Muscle layer of colon (tissue), 2 donors: ENCODE measurements around the gene NRSN1.

Source experiments
- H3K27ac ChIP-seq: one replicate; pipeline ENCODE4 v1.7.0; 2013; ENCODE audit warnings: low read depth, mild to moderate bottlenecking, low read length, moderate library complexity
- H3K27me3 ChIP-seq, 2 donors: one replicate each; pipeline ENCODE4 v1.7.0; 2013; ENCODE audit warnings: low read length in 2 of 2, mild to moderate bottlenecking in 2 of 2; ENCODE audit not compliant: insufficient read depth in 2 of 2, control insufficient read depth in 1 of 2
- H3K36me3 ChIP-seq: one replicate; pipeline ENCODE4 v1.7.0; 2013; ENCODE audit warnings: mild to moderate bottlenecking, low read length; ENCODE audit not compliant: insufficient read depth
- H3K4me1 ChIP-seq: one replicate; pipeline ENCODE4 v1.7.0; 2013; ENCODE audit warnings: mild to moderate bottlenecking, low read length; ENCODE audit not compliant: insufficient read depth
- H3K4me3 ChIP-seq, 2 donors: one replicate each; pipeline ENCODE4 v1.7.0; 2013; ENCODE audit warnings: low read length in 2 of 2, low read depth in 1 of 2, mild to moderate bottlenecking in 1 of 2, moderate library complexity in 1 of 2
- H3K9ac ChIP-seq: one replicate; pipeline ENCODE4 v1.7.0; 2013; ENCODE audit warnings: low read length
- H3K9me3 ChIP-seq: one replicate; pipeline ENCODE4 v1.7.0; 2013; ENCODE audit warnings: mild to moderate bottlenecking, low read length
- donor health status: abdominal sarcoma.
- donor health status: Adenocarcinoma of cecum.

NRSN1 gene, protein sequence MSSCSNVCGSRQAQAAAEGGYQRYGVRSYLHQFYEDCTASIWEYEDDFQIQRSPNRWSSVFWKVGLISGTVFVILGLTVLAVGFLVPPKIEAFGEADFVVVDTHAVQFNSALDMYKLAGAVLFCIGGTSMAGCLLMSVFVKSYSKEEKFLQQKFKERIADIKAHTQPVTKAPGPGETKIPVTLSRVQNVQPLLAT

DNA sequence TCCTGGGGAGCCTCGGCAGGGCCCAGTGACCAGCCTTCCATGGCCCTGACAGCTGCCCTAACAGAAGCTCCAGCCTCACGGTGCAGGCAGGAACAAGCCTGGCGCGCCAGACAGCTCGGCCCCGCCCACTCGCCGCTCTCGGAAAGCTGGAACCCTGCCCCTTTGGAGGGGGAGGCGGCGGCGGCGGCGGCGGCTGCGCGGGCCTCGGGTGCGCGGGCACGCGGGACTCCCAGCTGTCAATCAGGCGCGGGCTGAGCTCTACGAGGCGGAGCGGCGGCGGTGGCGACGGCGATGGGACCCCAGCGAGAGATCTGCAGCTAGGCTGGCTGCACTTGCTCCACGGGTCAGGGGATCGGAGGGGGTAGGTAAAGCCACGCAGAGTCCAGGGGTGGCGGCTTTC lies at the start of gene NRSN1:
NRSN1 (plus strand) TSS at position 236 of the 400 bp plus-strand sequence. CDS start 8,113 bp downstream, outside the sequence.
- Histone ChIP-seq H3K36me3 (no peaks in the 10 kb centered on the region), H3K4me3 (peak within 1 kb of the TSS in 1 of 2 donors; percentile 7), H3K9me3 (no peaks in the 10 kb centered on the region), H3K27ac (no peak within 1 kb of the TSS), H3K27me3 (peaks cover 0 to 9% of the 10 kb centered on the region in 2 donors), H3K4me1 (no peaks in the 10 kb centered on the region), H3K9ac (no peak within 1 kb of the TSS)

DNA sequence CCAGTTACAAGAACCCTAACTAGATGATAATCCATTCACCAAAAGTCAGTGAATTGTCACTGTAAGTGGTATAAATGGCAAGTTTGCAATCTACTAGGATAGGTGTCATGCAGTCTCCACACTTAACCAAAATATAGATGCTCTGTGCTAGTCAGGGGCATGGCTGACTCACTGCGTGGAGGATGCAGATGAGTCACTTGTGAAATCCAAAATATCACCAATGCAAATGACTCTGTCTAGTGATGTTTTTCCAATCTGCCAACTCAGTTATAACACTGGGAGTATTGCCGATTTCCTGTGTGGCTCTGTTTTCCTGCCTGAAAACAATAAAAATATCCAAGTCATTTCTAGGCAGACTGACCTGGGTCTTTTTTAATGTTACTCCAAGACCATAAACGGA lies 47.8 kb upstream of the NRSN1 start:
- H3K36me3 ChIP-seq: no peaks in the 10 kb centered on the region
- no peak overlapping the region for H3K27ac ChIP-seq
- H3K27me3 ChIP-seq: no peaks in the 10 kb centered on the region
- H3K9me3 ChIP-seq: no peaks in the 10 kb centered on the region
- H3K9ac ChIP-seq: no peak overlapping the region
- no peak overlapping the region for H3K4me3 ChIP-seq
- H3K4me1 ChIP-seq: no peaks in the 10 kb centered on the region

DNA sequence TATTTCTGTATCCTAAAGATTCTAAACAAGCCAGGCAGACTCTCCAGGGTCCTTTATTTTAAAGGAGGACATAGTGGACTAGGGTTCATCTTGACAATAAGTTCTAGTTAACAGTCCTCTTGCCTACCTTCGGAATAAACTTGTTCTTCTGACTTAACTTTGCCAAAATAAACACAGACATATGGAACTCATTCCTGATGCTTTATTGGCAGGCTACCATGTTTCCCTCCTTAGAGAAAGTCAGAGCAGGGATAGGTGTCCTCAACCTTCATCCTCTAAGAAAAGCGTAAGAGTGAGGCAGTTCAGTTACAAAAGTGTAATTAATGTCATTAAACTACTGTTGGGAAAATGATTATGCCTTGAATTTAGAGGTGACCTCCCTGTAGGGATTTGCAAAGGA lies 46.9 kb upstream of the NRSN1 start:
- H3K4me1 ChIP-seq: no peaks in the 10 kb centered on the region
- no peaks in the 10 kb centered on the region for H3K9me3 ChIP-seq
- no peaks in the 10 kb centered on the region for H3K36me3 ChIP-seq
- H3K27ac ChIP-seq: no peak overlapping the region
- H3K9ac ChIP-seq: no peak overlapping the region
- H3K27me3 ChIP-seq: no peaks in the 10 kb centered on the region
- H3K4me3 ChIP-seq: no peak overlapping the region

DNA sequence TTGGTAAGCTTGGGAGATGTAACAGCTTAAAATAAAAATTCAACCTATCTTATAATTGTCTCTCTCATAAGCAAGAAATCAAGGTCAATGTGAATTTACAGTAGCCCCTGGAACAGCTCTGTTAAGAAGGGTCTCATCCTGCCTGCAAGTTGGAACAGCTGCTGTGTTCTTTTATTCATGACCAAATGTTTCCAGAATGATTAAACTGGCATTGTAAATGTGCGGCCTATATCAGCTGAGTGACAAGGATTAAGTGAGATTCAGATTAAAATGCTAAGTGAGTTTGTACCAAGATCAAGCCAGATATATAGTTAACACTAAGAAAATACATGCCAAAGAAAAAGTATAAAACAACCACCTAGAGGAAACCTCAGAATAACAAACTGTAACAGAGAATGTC lies 45.3 kb upstream of the NRSN1 start:
- no peak overlapping the region for H3K27ac ChIP-seq
- no peaks in the 10 kb centered on the region for H3K36me3 ChIP-seq
- H3K9me3 ChIP-seq: no peaks in the 10 kb centered on the region
- no peak overlapping the region for H3K9ac ChIP-seq
- no peak overlapping the region for H3K4me3 ChIP-seq
- H3K27me3 ChIP-seq: no peaks in the 10 kb centered on the region
- H3K4me1 ChIP-seq: no peaks in the 10 kb centered on the region

DNA sequence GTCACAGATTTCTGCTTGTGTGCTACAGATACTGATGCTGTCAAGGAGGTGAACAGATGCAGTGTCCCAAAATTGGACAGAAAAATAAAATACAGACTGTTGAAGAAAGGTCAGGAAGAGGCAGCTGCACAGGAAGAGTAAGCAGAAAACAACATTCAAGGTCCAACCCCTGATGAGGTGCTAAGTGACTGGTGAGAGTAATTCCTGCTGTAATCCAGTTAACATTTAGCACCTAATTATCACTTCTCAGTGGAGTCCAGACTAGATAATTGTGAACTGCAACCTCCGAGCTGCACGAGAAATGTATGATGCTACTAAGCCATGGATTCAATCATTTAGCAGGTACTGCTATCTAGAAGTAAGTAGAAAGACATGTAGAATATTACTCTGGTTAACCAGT lies 36.3 kb upstream of the NRSN1 start:
- H3K4me3 ChIP-seq: no peak overlapping the region
- H3K9ac ChIP-seq: no peak overlapping the region
- no peak overlapping the region for H3K27ac ChIP-seq
- H3K9me3 ChIP-seq: no peaks in the 10 kb centered on the region
- no peaks in the 10 kb centered on the region for H3K36me3 ChIP-seq
- no peaks in the 10 kb centered on the region for H3K4me1 ChIP-seq
- H3K27me3 ChIP-seq: no peaks in the 10 kb centered on the region

DNA sequence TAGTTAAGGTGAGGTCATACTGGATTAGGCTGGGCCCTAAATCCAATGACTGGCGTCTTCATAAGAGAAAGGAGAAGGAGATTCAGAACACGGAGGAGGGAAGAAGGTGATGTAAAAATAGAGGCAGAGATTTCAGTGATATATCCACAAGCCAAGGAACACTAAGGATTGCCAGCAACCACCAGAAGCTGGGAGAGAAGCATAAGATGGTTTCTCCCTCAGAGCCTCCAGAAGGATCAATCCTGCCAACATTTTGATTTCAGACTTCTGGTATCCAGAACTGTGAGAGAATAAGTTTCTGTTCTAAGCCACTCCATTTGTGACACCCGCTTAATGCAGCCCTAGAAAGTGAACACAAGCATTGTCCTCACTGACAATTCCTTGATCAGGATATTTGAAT lies 33.6 kb upstream of the NRSN1 start:
- Histone ChIP-seq H3K9me3 (no peaks in the 10 kb centered on the region), H3K36me3 (no peaks in the 10 kb centered on the region), H3K4me3 (no peak overlapping the region), H3K27me3 (no peaks in the 10 kb centered on the region), H3K9ac (no peak overlapping the region), H3K4me1 (no peaks in the 10 kb centered on the region), H3K27ac (no peak overlapping the region)

DNA sequence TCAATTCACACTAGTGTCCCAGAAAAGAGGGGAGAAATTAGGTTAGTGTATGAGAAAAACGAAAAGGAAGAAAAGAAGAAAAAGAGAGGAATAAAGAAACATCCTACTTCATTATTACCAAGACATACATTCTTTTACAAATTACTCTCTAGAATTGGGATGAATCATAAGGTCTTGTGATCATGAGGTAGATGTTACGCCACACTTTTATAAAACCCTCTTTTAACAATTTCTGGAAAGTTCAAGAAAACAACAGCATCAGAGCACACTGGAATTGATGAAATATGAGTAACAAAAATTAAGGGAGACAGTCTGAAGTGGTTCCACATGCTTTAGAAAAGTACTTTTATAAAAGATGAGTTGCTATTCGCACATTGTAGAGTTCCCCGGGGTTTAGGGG lies 32.6 kb upstream of the NRSN1 start:
- Histone ChIP-seq H3K9ac (no peak overlapping the region), H3K27ac (no peak overlapping the region)

DNA sequence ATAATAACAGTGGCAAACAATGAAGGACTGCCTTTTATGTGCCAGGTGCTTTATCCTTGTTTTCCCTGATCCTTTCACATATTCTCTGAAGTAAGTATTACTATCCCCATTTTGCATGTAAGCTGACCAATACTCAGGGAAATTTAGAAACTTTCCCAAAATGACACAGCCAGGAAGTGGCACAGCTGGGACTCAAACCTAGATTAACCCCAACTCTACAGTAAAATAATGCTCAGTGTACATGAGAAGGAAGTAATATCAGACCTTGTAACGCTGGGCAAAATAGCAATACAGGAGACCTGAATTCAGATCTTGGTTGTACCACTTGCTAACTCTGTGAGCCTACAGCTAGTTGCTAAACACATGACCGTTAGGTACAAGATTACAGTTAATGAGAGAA lies 26.8 kb upstream of the NRSN1 start:
- no peak overlapping the region for H3K9ac ChIP-seq
- H3K27me3 ChIP-seq: no peaks in the 10 kb centered on the region
- no peaks in the 10 kb centered on the region for H3K4me1 ChIP-seq
- no peaks in the 10 kb centered on the region for H3K9me3 ChIP-seq
- no peaks in the 10 kb centered on the region for H3K36me3 ChIP-seq
- H3K27ac ChIP-seq: no peak overlapping the region
- H3K4me3 ChIP-seq: no peak overlapping the region

More for the DNA sequence above, 32.6 kb upstream of the NRSN1 start:
- H3K27me3 ChIP-seq: no peaks in the 10 kb centered on the region
- no peaks in the 10 kb centered on the region for H3K4me1 ChIP-seq
- H3K36me3 ChIP-seq: no peaks in the 10 kb centered on the region
- H3K9me3 ChIP-seq: no peaks in the 10 kb centered on the region
- no peak overlapping the region for H3K4me3 ChIP-seq

DNA sequence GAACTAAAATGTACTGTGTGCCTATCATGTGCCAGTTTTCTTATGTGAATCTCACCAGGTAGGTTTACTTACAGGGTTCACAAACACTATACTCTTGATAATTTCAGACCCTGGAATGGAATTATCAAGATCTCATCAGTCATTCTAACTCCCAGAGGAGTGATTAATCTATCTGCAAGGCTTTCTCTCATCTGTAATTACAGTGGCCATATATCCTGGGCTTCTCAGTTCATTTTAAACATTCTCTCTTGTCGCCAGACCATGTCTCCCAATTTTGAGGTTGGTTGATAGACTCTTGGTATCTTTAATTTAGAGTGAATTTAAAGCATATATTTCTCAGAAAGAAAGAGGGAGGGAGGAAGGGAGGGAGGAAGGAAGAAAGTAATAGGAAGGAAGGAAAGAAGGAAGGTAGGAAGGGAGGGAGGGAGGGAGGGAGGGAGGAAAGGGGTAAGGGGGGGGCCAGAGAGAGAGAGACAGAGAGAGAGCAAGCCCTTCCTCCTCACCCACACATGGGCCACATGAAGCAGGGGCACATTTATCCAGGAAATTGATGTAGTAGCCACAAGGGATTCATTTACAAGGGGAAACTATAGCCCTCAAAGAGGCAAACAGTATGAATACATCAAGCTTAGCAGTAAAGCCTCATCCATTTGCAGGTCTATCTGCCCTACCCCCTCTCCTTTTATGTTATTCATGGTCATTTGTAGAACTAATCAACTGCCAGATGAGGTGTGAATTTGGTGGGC lies 25.8 kb upstream of the NRSN1 start:
- Histone ChIP-seq H3K27me3 (no peaks in the 10 kb centered on the region), H3K4me1 (no peaks in the 10 kb centered on the region), H3K9ac (no peak overlapping the region), H3K9me3 (no peaks in the 10 kb centered on the region), H3K4me3 (no peak overlapping the region), H3K27ac (no peak overlapping the region), H3K36me3 (no peaks in the 10 kb centered on the region)

DNA sequence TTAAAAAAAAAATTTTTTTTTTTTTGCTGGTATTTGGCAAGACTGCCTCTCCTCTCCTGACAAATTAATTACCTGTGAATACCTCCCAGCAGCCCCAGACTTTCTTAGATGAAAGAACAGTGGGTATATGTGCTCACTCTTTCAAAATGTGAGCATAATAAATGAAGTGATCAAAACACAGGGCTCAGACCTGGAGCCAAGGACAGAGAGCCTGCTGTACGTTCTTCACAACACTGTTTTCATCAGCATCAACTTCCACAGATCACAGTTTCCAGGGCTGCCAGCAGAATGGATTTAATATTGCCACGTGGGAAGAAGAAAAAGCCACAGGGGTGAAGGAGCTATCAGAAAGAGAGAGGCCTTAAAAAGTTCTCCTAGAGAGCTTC lies 25.3 kb upstream of the NRSN1 start:
- H3K36me3 ChIP-seq: no peaks in the 10 kb centered on the region
- no peak overlapping the region for H3K9ac ChIP-seq
- H3K27me3 ChIP-seq: no peaks in the 10 kb centered on the region
- no peak overlapping the region for H3K4me3 ChIP-seq
- no peaks in the 10 kb centered on the region for H3K9me3 ChIP-seq
- H3K27ac ChIP-seq: no peak overlapping the region
- no peaks in the 10 kb centered on the region for H3K4me1 ChIP-seq

DNA sequence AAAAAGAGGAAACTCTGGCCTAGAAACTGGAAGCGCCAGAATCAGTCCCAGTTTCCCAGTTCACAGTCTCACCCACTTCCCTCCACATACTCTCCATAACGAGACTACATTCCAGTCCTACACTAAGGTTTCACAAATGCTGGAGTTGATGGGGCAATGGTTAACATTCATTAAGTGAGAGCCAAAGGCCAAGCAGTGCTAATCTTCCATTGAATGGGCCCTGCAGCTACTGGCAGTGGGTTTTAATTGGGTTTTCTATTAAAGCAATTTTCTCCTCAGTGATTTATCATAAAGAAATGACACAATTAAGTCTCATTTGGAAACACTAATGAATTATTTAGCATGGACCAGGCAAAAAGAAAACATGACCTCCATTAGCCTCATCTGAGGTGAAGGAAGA lies 20.8 kb upstream of the NRSN1 start:
- H3K27me3 ChIP-seq: no peaks in the 10 kb centered on the region
- H3K27ac ChIP-seq: no peak overlapping the region
- H3K9me3 ChIP-seq: no peaks in the 10 kb centered on the region
- H3K4me1 ChIP-seq: no peaks in the 10 kb centered on the region
- no peak overlapping the region for H3K4me3 ChIP-seq
- H3K36me3 ChIP-seq: no peaks in the 10 kb centered on the region
- H3K9ac ChIP-seq: no peak overlapping the region

DNA sequence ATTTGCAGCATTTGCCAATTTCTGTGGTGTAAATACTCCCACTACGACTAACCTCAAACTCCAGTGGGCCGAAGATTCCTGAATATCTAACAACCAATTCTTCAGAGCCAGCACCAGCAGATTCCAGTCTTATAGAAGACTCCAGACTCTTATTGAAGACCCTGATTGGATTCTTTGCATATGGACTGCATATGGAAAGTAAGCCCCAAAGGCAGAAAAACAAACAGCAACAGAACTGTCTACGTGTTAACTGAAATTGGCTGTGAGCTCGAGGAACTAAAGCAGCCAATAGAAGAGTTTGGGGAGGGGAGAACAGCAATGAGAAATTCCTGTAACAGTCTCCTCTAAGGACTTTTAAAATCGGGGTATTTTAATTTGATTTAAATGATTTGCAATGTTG lies 19.7 kb upstream of the NRSN1 start:
- H3K9ac ChIP-seq: no peak overlapping the region
- no peaks in the 10 kb centered on the region for H3K27me3 ChIP-seq

More for the DNA sequence above, 19.7 kb upstream of the NRSN1 start:
- H3K9me3 ChIP-seq: no peaks in the 10 kb centered on the region
- no peak overlapping the region for H3K27ac ChIP-seq
- no peaks in the 10 kb centered on the region for H3K36me3 ChIP-seq
- no peak overlapping the region for H3K4me3 ChIP-seq
- no peaks in the 10 kb centered on the region for H3K4me1 ChIP-seq
